ENCODE data around the gene ZNF668. TPM values are rescaled to one million over a fixed set of nuclear protein-coding genes. Genes with fewer than 3 reads are reported as not detected.

Gene ZNF668
- total and polyA plus RNA-seq, 2 donors (not counting 1 experiment from before 2014, with no cell fraction given): 8.1 to 12.1 TPM

DNA sequence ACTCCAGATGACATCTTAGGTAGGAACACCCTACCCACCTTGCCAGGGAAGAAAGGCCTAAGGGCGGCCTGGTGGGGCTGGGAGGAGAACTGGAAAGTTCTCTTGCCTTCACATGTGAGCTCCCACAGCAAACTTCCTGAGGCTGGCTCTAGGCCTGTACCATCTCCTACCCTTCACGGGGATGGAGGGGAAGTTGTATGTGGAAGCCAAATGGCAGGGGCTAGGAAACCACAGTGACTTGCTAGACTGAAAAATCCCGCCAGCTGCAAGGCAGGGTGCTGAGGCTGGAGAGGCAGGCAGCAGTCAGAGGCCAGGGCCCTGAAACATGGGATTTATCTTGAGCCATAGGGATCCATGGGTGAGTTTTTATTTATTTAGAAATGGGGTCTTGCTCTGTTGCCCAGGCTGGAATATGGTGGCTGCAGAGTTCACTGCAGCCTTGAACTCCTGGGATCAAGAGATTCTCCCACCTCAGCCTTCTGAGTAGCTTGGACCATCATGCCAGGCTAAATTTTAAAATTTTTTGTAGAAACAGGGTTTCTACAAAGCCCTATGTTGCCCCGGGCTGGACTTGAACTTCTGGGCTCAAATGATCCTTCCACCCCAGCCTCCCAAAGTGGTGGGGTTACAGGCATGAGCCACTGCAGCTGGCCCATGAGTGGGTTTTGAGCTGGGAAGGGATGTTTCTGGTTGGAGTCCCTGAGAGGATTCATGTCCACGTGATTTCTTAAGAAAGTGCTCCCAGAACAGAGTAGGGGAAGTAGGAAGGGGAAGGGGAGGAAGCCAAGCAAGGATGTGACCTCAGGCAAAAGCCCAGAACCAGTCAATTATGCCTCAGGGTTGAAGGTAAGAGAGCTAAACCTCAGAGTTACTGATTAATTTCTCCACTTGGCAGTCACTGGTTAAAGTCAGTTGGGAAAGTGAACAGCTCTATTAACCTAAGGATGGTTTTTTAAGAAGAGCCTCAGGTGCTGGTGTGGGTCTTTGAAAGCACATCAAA, 39.4 kb upstream of the ZNF668 start:
- H3K79me2 ChIP-seq (ENCODE audit: control insufficient read depth, insufficient read depth, low read length): peaks cover 14% of the 10 kb centered on the region
- H3K9me3 ChIP-seq (ENCODE audit: control insufficient read depth, insufficient read depth, low read depth, low read length): no peaks in the 10 kb centered on the region
- no peaks in the 10 kb centered on the region for H4K20me1 ChIP-seq (ENCODE audit: control insufficient read depth, extremely low read depth, insufficient read depth, low read length)
- no peaks in the 10 kb centered on the region for H3K27me3 ChIP-seq (ENCODE audit: control insufficient read depth, insufficient read depth, low read length)
- H3K9ac ChIP-seq (ENCODE audit: insufficient read depth, low read length): no peak overlapping the region
- no peak for TF ChIP-seq EZH2 (IDR thresholded peaks at IDR 0.05; ENCODE audit: low read length, missing control alignments)
- TF ChIP-seq, protein P1, sequence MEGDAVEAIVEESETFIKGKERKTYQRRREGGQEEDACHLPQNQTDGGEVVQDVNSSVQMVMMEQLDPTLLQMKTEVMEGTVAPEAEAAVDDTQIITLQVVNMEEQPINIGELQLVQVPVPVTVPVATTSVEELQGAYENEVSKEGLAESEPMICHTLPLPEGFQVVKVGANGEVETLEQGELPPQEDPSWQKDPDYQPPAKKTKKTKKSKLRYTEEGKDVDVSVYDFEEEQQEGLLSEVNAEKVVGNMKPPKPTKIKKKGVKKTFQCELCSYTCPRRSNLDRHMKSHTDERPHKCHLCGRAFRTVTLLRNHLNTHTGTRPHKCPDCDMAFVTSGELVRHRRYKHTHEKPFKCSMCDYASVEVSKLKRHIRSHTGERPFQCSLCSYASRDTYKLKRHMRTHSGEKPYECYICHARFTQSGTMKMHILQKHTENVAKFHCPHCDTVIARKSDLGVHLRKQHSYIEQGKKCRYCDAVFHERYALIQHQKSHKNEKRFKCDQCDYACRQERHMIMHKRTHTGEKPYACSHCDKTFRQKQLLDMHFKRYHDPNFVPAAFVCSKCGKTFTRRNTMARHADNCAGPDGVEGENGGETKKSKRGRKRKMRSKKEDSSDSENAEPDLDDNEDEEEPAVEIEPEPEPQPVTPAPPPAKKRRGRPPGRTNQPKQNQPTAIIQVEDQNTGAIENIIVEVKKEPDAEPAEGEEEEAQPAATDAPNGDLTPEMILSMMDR (conservative IDR thresholded peaks at IDR 0.05 in 1 of 2, IDR thresholded peaks at IDR 0.05 in 1 of 2; ENCODE audit: low read depth in 1 of 2, low read length in 2 of 2): no peak
- H3K27ac ChIP-seq (ENCODE audit: insufficient read depth, low read length): no peak overlapping the region
- no peak overlapping the region for H3K4me3 ChIP-seq (replicated peaks in 1 of 4; ENCODE audit: control extremely low read depth in 1 of 4, insufficient read depth in 1 of 4, low read depth in 3 of 4, low read length in 4 of 4)
- DNase-seq (ENCODE audit: low read depth in 2 of 2): no peak
- H2AFZ ChIP-seq (ENCODE audit: low read length): no peak overlapping the region
- H3K36me3 ChIP-seq (ENCODE audit: control insufficient read depth, insufficient read depth, low read length): peaks cover 19% of the 10 kb centered on the region
- H3K4me2 ChIP-seq (ENCODE audit: extremely low read depth, insufficient read depth, low read length): no peak overlapping the region
- H3K4me1 ChIP-seq (ENCODE audit: control insufficient read depth, extremely low read depth, insufficient read depth, low read length): no peaks in the 10 kb centered on the region

DNA sequence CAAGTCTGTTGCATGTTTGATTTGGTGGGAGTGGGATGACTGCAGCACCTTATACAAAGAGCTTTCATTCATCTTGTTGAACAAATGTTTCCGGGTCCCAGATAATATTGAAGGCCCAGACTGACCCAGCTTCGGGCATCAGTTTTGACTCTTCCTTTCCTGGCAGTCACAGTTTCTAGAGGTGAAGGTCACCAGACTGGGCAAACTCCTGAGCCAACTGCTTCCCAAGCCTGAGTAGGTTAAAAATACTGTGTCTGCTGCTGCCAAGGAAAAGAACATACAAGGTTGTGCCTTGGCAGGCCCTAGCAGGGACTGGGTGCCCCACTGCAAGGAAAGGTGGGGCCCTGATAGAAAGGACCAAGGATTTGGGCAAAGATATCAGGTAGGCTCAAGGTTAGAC, 38.7 kb upstream of the ZNF668 start:
- DNase-seq (ENCODE audit: low read depth in 2 of 2): no peak

GRCh38 chr16:31111881-31112466, 37.9 kb upstream of the ZNF668 start:
- Histone ChIP-seq H3K27ac (ENCODE audit: insufficient read depth, low read length) (no peak overlapping the region), H3K4me2 (ENCODE audit: extremely low read depth, insufficient read depth, low read length) (no peak overlapping the region), H2AFZ (ENCODE audit: low read length) (no peak overlapping the region), H3K27me3 (ENCODE audit: control insufficient read depth, insufficient read depth, low read length) (no peaks in the 10 kb centered on the region), H3K4me3 (replicated peaks in 1 of 4; ENCODE audit: control extremely low read depth in 1 of 4, insufficient read depth in 1 of 4, low read depth in 3 of 4, low read length in 4 of 4) (no peak overlapping the region), H3K36me3 (ENCODE audit: control insufficient read depth, insufficient read depth, low read length) (peaks cover 19% of the 10 kb centered on the region), H3K79me2 (ENCODE audit: control insufficient read depth, insufficient read depth, low read length) (peaks cover 9% of the 10 kb centered on the region), H3K9me3 (ENCODE audit: control insufficient read depth, insufficient read depth, low read depth, low read length) (no peaks in the 10 kb centered on the region), H3K9ac (ENCODE audit: insufficient read depth, low read length) (no peak overlapping the region), H3K4me1 (ENCODE audit: control insufficient read depth, extremely low read depth, insufficient read depth, low read length) (no peaks in the 10 kb centered on the region), H4K20me1 (ENCODE audit: control insufficient read depth, extremely low read depth, insufficient read depth, low read length) (no peaks in the 10 kb centered on the region)
- no peak for DNase-seq (ENCODE audit: low read depth in 2 of 2)
- no peak for TF ChIP-seq EZH2 (IDR thresholded peaks at IDR 0.05; ENCODE audit: low read length, missing control alignments)
- TF ChIP-seq, protein P1 (conservative IDR thresholded peaks at IDR 0.05 in 1 of 2, IDR thresholded peaks at IDR 0.05 in 1 of 2; ENCODE audit: low read depth in 1 of 2, low read length in 2 of 2): no peak

More for the DNA sequence above, 38.7 kb upstream of the ZNF668 start:
- Histone ChIP-seq H3K9me3 (ENCODE audit: control insufficient read depth, insufficient read depth, low read depth, low read length) (no peaks in the 10 kb centered on the region), H3K4me3 (replicated peaks in 1 of 4; ENCODE audit: control extremely low read depth in 1 of 4, insufficient read depth in 1 of 4, low read depth in 3 of 4, low read length in 4 of 4) (no peak overlapping the region), H3K79me2 (ENCODE audit: control insufficient read depth, insufficient read depth, low read length) (peaks cover 9% of the 10 kb centered on the region), H3K27ac (ENCODE audit: insufficient read depth, low read length) (no peak overlapping the region), H4K20me1 (ENCODE audit: control insufficient read depth, extremely low read depth, insufficient read depth, low read length) (no peaks in the 10 kb centered on the region), H2AFZ (ENCODE audit: low read length) (no peak overlapping the region), H3K4me2 (ENCODE audit: extremely low read depth, insufficient read depth, low read length) (no peak overlapping the region), H3K36me3 (ENCODE audit: control insufficient read depth, insufficient read depth, low read length) (peaks cover 19% of the 10 kb centered on the region), H3K4me1 (ENCODE audit: control insufficient read depth, extremely low read depth, insufficient read depth, low read length) (no peaks in the 10 kb centered on the region), H3K27me3 (ENCODE audit: control insufficient read depth, insufficient read depth, low read length) (no peaks in the 10 kb centered on the region), H3K9ac (ENCODE audit: insufficient read depth, low read length) (no peak overlapping the region)
- TF ChIP-seq, protein P1 (conservative IDR thresholded peaks at IDR 0.05 in 1 of 2, IDR thresholded peaks at IDR 0.05 in 1 of 2; ENCODE audit: low read depth in 1 of 2, low read length in 2 of 2): no peak
- TF ChIP-seq EZH2 (IDR thresholded peaks at IDR 0.05; ENCODE audit: low read length, missing control alignments): no peak

Measured in fibroblast of lung (primary cell).